Stomach (tissue), 4 donors: ENCODE measurements around the gene BECN2.

Experiments
- CTCF ChIP-seq, 7 experiments: fragments of 450-650 bp in 4 of 7; fragments of 200-600 bp in 3 of 7; sonication (generic) in 3 of 7; IDR thresholded peaks; one replicate each; pipeline ENCODE4 v1.5.1; 2016 to 2019; ENCODE audit warnings: antibody characterized with exemption in 7 of 7, control low read depth in 2 of 7, mild to moderate bottlenecking in 1 of 7
- EP300 ChIP-seq: sonication (generic); formaldehyde crosslinking; IDR thresholded peaks from one replicate; pipeline ENCODE4 v1.6.1; 2017; ENCODE audit warnings: antibody characterized with exemption
- POLR2A ChIP-seq, 4 donors: fragments of 450-650 bp; IDR thresholded peaks; one replicate each; pipeline ENCODE4 v1.6.1; 2016; ENCODE audit warnings: antibody characterized with exemption in 4 of 4, control low read depth in 2 of 4, mild to moderate bottlenecking in 1 of 4, moderate library complexity in 1 of 4
- POLR2AphosphoS5 ChIP-seq, 3 donors: sonication (generic); formaldehyde crosslinking; IDR thresholded peaks; one replicate each; pipeline ENCODE4 v1.6.1; 2016; ENCODE audit warnings: antibody characterized with exemption in 3 of 3

DNA sequence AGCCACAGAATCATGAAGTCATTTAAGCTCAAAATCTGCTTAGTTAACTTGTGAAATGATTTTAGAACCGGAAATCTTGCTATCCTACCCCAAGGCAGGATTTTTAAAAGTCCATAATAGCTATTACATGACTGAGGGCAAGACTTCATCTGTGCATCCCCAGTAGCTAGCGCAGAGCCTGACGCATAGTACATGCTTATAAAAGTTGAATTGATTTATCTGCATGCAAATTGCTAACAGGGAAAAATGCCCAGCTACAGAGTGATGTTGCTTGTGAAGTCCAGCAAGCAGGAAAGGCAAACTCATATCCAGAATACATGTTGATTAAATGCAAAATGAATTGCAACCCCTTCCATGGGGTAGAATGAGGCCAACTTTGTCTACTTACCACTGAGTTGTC, 49.4 kb downstream of the BECN2 start:
- no peak for TF ChIP-seq CTCF (IDR thresholded peaks at IDR 0.05)
- TF ChIP-seq POLR2A (IDR thresholded peaks at IDR 0.05) = no peak
- TF ChIP-seq EP300 = no peak
- TF ChIP-seq POLR2AphosphoS5 (IDR thresholded peaks at IDR 0.05) = no peak
